Left colon (tissue), 2 donors: ENCODE measurements around the gene C1R. TPM values are rescaled to one million over a fixed set of nuclear protein-coding genes. Genes with fewer than 3 reads are reported as not detected.

Source experiments
- ATAC-seq: fragments of 200-7000 bp; cut with Tn5 transposase; one replicate; pipeline ENCODE4 v1.9.1; 2020; ENCODE audit warnings: mild to moderate bottlenecking, moderate library complexity
- DNase-seq, 2 donors: peaks; one replicate each; pipeline ENCODE4 v3.0.0-alpha.2; 2020
- intact Hi-C, 2 donors: fragments of 100-400 bp; cut with DNase I in 1 of 2; cut with micrococcal nuclease in 1 of 2; formaldehyde crosslinking; loops; one replicate each; pipeline versions ENCODE4 v1.11.2 to v1.14.0; 2022; cut with DNase I, micrococcal nuclease
- total RNA-seq, 2 donors: library from RNA; stranded (reverse); fragmentation: NEBNext Ultra II Directional; extraction: Animal tissue kit (Norgen Biotek cat#: 25700); gene quantifications; one replicate each; pipeline ENCODE4 v1.2.1, GENCODE V29; 2021
- donor health status: DM: no; HTN: no; CAD: no.
- donor health status: DM: yes; HTN: yes; CAD: no.

C1R gene
- total RNA-seq, 2 donors from 2014 or later: 63.1 to 129 TPM

- ATAC-seq: no peak
Observed at GRCh38 chr12:7103837-7104584, 11.8 kb upstream of the C1R start.

GRCh38 chr12:7102582-7102981 is 10.3 kb upstream of the C1R start:
- intact Hi-C loops: loop anchor here (5.0 to 10.0 kb wide), 2 partner anchors 40 to 148 kb away; partner anchors contain the start of genes C1S (in 1 of the 2) and PTPN6 (in 1 of the 2)
- no peak for ATAC-seq
- DNase-seq: no peak

More at GRCh38 chr12:7103837-7104584, 11.8 kb upstream of the C1R start:
- intact Hi-C loops: loop anchor here (5.0 to 10.0 kb wide), 2 partner anchors 42 to 149 kb away; partner anchors contain the start of genes C1S (in 1 of the 2) and PTPN6 (in 1 of the 2)
- DNase-seq: no peak

- ATAC-seq (no peak), DNase-seq (peak in 1 of 2 donors; percentile 14)
- intact Hi-C loops: loop anchor here (5.0 to 10.0 kb wide), 2 partner anchors 39 to 147 kb away; partner anchors contain the start of genes C1S (in 1 of the 2) and PTPN6 (in 1 of the 2)
Observed at GRCh38 chr12:7101694-7102131, 9.5 kb upstream of the C1R start.

GRCh38 chr12:7101047-7101693 is 8.9 kb upstream of the C1R start:
- intact Hi-C loops: loop anchor here (5.0 to 10.0 kb wide), 2 partner anchors 39 to 146 kb away; partner anchors contain the start of genes C1S (in 1 of the 2) and PTPN6 (in 1 of the 2)
- no peak for ATAC-seq
- peak in 1 of 2 donors; percentile 8 for DNase-seq

- no peak for DNase-seq
- intact Hi-C loops: loop anchor here (5.0 to 10.0 kb wide), 2 partner anchors 38 to 145 kb away; partner anchors contain the start of genes C1S (in 1 of the 2) and PTPN6 (in 1 of the 2)
Observed at GRCh38 chr12:7100239-7100638, 8.0 kb upstream of the C1R start.

GRCh38 chr12:7099290-7099996 is 7.2 kb upstream of the C1R start:
- ATAC-seq (no peak), DNase-seq (no peak)
- intact Hi-C loops: no loop called here

More at GRCh38 chr12:7100239-7100638, 8.0 kb upstream of the C1R start:
- no peak for ATAC-seq

GRCh38 chr12:7096979-7097378 is 4.7 kb upstream of the C1R start:
- intact Hi-C loops: no loop called here

GRCh38 chr12:7096006-7096932 is 4.0 kb upstream of the C1R start:
- no peak for DNase-seq
- intact Hi-C loops: no loop called here

More at GRCh38 chr12:7096979-7097378, 4.7 kb upstream of the C1R start:
- DNase-seq (no peak), ATAC-seq (no peak)

GRCh38 chr12:7093892-7094291 is 1.6 kb upstream of the C1R start:
- DNase-seq: no peak
- intact Hi-C loops: no loop called here
- peak; percentile 17 for ATAC-seq

More at GRCh38 chr12:7096006-7096932, 4.0 kb upstream of the C1R start:
- peak; percentile 5 for ATAC-seq

GRCh38 chr12:7093486-7093885 is 1.2 kb upstream of the C1R start:
- ATAC-seq: no peak
- intact Hi-C loops: no loop called here
- no peak for DNase-seq

- no peak for ATAC-seq
Observed at GRCh38 chr12:7092986-7093460, 778 bp upstream of the C1R start.

GRCh38 chr12:7091660-7092228 is 501 bp downstream of the C1R start:
- intact Hi-C loops: no loop called here
- DNase-seq (no peak), ATAC-seq (peak; percentile 21)

More at GRCh38 chr12:7092986-7093460, 778 bp upstream of the C1R start:
- DNase-seq: no peak
- intact Hi-C loops: no loop called here

- DNase-seq: no peak
- ATAC-seq: no peak
- intact Hi-C loops: no loop called here
Observed at GRCh38 chr12:7091171-7091570, 1.1 kb downstream of the C1R start.

- ATAC-seq (no peak), DNase-seq (no peak)
- intact Hi-C loops: no loop called here
Observed at GRCh38 chr12:7090222-7090998, 1.8 kb downstream of the C1R start.

- intact Hi-C loops: no loop called here
- DNase-seq (no peak), ATAC-seq (no peak)
Observed at GRCh38 chr12:7089196-7089871, 2.9 kb downstream of the C1R start.

GRCh38 chr12:7083125-7083524 is 9.1 kb downstream of the C1R start:
- no peak for ATAC-seq
- no peak for DNase-seq
- intact Hi-C loops: no loop called here
